GM19463 (cell line): ENCODE results near the gene IER5.
"Not testable (repeated sequence)": the region's sequence is repeated elsewhere in the genome, so short reads cannot be mapped to it uniquely, and the experiment has no call there.

Experiments
- ATAC-seq: cut with Tn5 transposase; IDR thresholded peaks from one replicate; pipeline ENCODE4 v1.9.1; 2021; ENCODE audit warnings: mild to moderate bottlenecking, moderate library complexity; ENCODE audit not compliant: unreplicated experiment

Gene IER5

GRCh38 chr1:181088079-181089016 lies at the start of gene IER5:
Gene IER5, plus strand, starts transcription at chr1:181088700. Its CDS starts 203 bp downstream, at chr1:181088903.
- ATAC-seq: peak; percentile 67

- no peak for ATAC-seq
Observed at GRCh38 chr1:181040284-181040865, 48.1 kb upstream of the IER5 start.

GRCh38 chr1:181043025-181043888 lies 45.2 kb upstream of the IER5 start:
- no peak for ATAC-seq

GRCh38 chr1:181044449-181044966 lies 44.0 kb upstream of the IER5 start:
- ATAC-seq: peak; percentile 95

GRCh38 chr1:181045946-181046345 lies 42.6 kb upstream of the IER5 start:
- not testable (repeated sequence) for ATAC-seq

GRCh38 chr1:181049378-181049777 lies 39.1 kb upstream of the IER5 start:
- no peak for ATAC-seq

- no peak for ATAC-seq
Observed at GRCh38 chr1:181050922-181051321, 37.6 kb upstream of the IER5 start.

GRCh38 chr1:181056560-181056959 lies 31.9 kb upstream of the IER5 start:
- ATAC-seq: no peak

- ATAC-seq: no peak
Observed at GRCh38 chr1:181057079-181057478, 31.4 kb upstream of the IER5 start.

GRCh38 chr1:181059435-181059834 lies 29.1 kb upstream of the IER5 start:
- ATAC-seq: no peak

- no peak for ATAC-seq
Observed at GRCh38 chr1:181060066-181060465, 28.4 kb upstream of the IER5 start.

GRCh38 chr1:181060947-181061346 lies 27.6 kb upstream of the IER5 start:
- not testable (repeated sequence) for ATAC-seq

- ATAC-seq: no peak
Observed at GRCh38 chr1:181061487-181061886, 27.0 kb upstream of the IER5 start.

- peak; percentile 84 for ATAC-seq
Observed at GRCh38 chr1:181061891-181062835, 26.3 kb upstream of the IER5 start.

GRCh38 chr1:181062836-181063428 lies 25.6 kb upstream of the IER5 start:
- peak; percentile 70 for ATAC-seq

- ATAC-seq: no peak
Observed at GRCh38 chr1:181064011-181064623, 24.4 kb upstream of the IER5 start.

GRCh38 chr1:181064702-181065101 lies 23.8 kb upstream of the IER5 start:
- ATAC-seq: no peak

- no peak for ATAC-seq
Observed at GRCh38 chr1:181073638-181074037, 14.9 kb upstream of the IER5 start.

- no peak for ATAC-seq
Observed at GRCh38 chr1:181075766-181076350, 12.6 kb upstream of the IER5 start.
